Stimulated activated CD4-positive, alpha-beta T cell treated with anti-CD3 and anti-CD28 coated beads, TNF-alpha, amount 100 ng/mL, for 1 hour (primary cell): ENCODE measurements around the gene IQGAP2.
"Not testable (repeated sequence)": the region's sequence is repeated elsewhere in the genome, so short reads cannot be mapped to it uniquely, and the experiment has no call there.

Experiments
- DNase-seq, 3 donors: peaks; one replicate each; pipeline ENCODE4 v3.0.0-alpha.2; 2020; ENCODE audit warnings: low read depth in 3 of 3, low spot score in 1 of 3

IQGAP2 gene

DNA sequence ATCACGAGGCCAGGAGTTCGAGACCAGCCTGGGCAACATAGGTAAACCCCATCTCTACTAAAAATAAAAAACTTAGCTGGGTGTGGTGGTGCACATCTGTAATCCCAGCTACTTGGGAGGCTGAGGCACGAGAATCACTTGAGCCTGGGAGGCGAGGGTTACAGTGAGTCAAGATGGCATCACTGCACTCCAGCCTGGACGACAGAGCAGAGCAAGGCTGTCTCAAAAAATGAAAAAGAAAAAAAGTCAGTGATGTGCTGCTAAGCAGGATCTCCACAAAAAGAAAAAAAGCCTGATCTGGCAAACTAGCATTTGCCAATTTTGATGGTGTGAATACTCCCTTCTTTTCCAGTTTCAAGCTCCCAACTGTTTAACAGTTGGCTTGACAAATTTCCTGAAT, 334.8 kb downstream of the IQGAP2 start:
- no peak for DNase-seq

DNA sequence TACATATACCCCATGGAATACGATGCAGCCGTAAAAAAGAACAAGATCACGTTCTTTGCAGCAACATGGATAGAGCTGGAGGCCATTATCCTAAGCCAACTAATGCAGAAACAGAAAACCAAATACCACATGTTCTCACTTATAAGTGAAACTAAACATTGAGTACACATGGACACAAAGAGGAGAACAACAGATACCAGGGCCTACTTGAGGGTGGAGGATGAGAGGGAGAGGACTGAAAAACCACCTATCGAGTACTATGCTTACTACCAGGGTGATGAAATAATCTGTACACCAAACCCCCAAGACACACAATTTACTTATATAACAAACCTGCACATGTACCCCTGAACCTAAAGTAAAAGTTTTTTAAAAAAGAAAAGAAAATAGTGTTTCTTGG, 338.4 kb downstream of the IQGAP2 start:
- DNase-seq, result not testable (repeated sequence)

DNA sequence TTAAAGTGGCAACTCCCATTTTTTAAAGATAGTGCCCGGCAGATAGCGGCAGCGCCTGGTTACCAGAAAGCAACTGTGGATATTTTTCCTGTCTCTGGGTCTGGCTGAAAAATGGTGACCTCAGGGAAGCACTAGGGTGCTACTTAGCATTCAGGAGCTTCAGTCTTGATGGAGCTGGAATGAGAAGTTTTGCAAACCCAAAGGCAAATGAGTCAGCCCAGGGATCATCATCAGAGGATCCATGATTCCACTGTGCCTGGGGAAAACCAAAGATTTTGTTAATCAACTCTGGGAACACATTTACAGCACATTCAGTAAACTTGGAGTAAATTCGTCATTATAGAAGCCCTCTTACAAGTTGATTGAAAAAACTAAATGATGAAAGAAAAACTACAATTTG, 339.5 kb downstream of the IQGAP2 start:
- DNase-seq, result no peak

DNA sequence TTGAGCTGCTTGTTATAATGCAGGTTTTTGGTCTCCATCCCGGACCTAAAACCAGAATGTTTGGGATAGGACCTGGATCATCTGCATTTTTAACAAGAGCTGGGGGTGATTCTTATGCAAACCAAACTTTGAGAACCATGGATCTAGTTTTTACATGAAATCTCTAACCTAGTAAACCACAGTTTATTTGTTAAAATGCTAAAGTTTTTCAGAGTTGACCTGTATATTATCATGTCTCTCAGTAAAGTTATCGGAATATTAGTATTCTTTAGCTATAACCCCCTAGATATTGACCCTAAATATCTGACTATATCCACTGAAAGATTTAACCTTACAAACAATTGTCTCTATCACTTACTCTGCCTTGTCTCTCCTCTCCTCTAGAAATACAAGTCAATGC, 341.5 kb downstream of the IQGAP2 start:
- DNase-seq, result no peak

DNA sequence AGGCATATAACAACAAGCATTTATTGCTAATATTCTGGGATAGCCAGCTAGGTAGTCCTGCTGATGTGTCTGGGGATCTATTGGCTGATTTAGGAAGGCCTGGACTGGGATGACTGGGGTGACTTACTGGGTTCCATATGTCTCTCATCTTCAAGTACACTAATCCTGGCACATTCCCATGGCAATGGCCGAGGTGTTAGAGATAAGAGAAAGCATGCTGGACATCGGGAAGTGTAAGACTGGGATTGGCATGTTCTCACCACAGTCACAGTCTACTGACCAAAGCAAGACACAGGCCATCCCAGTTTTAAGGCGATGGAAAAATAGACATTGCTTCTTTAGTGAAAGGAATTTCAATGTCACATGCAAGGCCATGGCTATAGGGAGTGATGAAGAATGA, 342.6 kb downstream of the IQGAP2 start:
- no peak for DNase-seq

DNA sequence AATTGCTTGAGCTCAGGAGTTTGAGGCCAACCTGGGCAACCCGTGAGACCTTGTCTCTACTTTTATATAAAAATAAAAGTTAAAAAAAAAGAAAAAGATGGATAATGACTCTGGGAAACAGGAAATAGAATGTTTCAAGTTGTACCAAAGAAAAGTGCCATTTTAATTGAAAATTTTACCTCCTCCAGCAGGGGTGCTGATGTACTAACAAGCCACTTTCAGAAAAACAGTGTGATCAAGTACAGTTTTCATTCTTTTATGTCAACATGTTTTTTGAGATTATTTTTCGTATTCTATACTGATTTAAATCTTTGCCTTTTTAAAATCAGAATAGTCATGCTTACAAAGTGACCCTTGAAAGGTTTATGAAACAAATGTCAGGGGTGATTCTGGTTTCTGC, 343.6 kb downstream of the IQGAP2 start:
- no peak for DNase-seq

DNA sequence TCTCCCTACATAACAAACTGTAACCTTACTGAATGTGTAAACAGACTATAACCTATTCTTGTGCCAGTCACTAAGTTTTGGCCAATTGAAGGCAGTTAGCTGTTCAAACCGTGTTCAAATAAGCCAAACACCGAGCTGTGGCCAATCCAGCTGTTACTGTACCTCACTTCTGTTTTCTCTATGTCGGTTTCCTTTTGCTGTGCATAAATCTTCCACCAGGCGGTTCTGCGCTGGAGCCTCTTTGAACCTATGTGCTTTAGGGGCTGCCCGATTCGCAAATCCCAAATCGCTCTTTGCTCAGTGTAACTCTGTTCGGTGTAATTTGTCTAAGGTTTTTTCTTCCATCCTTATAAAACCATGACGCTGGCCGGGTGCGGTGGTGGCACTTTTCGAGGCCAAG, 344.6 kb downstream of the IQGAP2 start:
- DNase-seq, result no peak

DNA sequence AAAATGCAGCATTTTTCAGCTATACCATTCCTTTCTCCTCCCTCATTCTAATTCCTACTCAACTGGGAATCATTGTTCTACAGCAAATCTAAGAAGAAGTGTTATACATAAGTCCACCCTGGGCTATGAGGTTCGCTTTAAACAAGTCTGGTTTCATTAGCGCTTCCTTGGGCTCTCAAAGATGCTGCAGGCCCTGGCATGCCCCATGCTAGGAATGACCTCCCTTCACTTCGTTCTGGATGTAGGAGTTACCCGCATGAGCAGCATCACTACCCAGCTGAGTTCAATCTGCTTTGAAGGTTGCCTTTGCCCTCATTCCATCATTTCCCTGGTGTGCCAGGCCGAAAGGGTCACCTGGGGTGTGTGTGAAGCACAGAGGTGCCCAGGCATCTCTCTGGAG, 348.2 kb downstream of the IQGAP2 start:
- DNase-seq, result no peak

DNA sequence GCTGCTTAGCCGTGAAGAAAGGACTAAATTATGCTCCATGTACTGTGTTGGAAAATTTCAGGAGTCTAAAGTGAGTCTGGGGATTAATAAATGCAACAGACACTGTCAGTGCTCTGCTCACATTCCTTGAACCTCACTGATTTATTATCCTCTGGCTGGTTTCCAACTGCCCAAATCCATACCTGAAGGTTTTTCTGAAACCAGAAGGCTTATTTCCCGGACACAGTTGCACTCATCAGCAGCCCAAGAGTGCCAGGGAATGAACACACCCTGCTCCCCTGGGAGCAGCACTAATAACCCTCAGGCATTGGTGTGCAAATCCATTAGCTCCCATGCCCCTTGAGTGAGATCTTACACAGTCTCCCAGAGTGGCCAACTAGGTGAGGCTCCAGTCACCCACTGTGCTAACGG, 351.6 kb downstream of the IQGAP2 start:
- DNase-seq, result no peak

DNA sequence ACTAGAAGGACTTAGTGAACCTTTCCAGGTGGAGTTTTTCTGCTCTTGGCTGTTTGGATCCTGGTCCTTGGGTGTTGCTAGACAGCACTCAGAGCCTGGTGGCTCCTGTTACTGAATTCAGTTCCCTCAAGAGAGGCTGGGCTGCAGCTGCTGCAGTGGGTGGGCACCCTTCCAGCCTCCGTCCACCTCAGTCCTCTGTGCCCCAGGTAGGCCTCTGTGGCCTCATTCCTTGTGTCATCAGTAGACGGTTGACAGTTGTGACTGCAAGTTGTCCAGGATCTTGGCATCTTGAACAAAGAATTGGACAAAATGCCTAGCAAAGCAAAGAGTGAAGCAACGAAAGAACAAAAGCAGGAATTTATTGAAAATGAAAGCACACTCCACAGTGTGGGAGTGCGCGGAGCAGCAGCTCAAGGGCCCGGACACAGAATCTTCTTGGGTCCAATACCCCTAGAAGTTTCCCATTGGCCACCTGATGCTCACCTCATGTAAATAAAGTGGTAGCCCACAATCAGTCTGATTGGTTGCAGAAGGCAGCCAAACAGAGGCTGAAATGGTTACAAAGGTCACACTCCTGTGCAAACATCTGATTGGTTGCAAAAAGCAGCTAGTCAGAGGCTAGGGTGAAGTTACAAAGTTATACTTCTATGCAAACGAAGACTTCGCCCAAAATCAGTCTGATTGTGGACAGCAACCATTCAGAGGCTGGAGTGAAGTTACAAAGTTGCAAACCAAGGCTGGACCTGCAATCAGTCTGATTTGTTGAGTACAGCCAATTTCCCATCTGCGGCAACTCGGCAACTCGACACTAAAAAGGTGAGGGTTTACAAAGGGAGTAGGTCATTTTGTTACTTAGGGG, 352.9 kb downstream of the IQGAP2 start:
- DNase-seq, result no peak

DNA sequence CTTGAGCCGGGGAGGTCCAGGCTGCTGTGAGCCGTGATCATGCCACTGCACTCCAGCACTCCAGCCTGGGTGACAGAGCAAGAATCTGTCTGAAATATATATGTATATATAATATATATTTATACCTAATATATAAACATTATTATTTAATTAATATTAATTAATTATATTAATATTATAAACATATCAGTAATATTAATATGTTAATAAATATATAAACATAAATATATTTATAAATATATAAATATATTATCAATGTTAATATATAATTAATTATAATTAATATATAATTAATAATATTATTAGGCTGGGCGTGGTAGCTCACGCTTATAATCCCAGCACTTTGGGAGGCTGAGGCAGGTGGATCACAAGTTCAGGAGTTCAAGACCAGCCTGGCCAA, 354.0 kb downstream of the IQGAP2 start:
- no peak for DNase-seq
